Mammary epithelial cell (primary cell): ENCODE data around the gene SCUBE3.

Experiments used
- CTCF ChIP-seq, 2 donors: IDR thresholded peaks in 1 of 2; conservative IDR thresholded peaks in 1 of 2; 2 replicates each; pipeline ENCODE4 v1.5.1; 2011 to 2012; ENCODE audit warnings: inconsistent platforms in 2 of 2, low read length in 2 of 2, mild to moderate bottlenecking in 2 of 2, control low read depth in 1 of 2, low read depth in 1 of 2; ENCODE audit not compliant: insufficient read depth in 1 of 2; ENCODE audit errors: extremely low read depth in 1 of 2
- EZH2 ChIP-seq: IDR thresholded peaks from 2 replicates; pipeline ENCODE4 v1.6.1; 2012; ENCODE audit warnings: low read length, inconsistent platforms, borderline replicate concordance

GRCh38 chr6:35260591-35261570 is 47.1 kb downstream of the SCUBE3 start:
- no peak for TF ChIP-seq CTCF (conservative IDR thresholded peaks at IDR 0.05 in 1 of 2, IDR thresholded peaks at IDR 0.05 in 1 of 2; ENCODE audit: extremely low read depth in 1 of 2, insufficient read depth in 1 of 2, low read depth in 1 of 2, low read length in 2 of 2)
- TF ChIP-seq EZH2 = no peak
